UCSD-AML1 (cell line): Measurements from ENCODE around the gene OLA1.

Experiments used
- DNase-seq: peaks from one replicate; lab custom pipeline; 2025; ENCODE audit not compliant: unreplicated experiment; lab: John Stamatoyannopoulos, UW

Gene OLA1

DNA sequence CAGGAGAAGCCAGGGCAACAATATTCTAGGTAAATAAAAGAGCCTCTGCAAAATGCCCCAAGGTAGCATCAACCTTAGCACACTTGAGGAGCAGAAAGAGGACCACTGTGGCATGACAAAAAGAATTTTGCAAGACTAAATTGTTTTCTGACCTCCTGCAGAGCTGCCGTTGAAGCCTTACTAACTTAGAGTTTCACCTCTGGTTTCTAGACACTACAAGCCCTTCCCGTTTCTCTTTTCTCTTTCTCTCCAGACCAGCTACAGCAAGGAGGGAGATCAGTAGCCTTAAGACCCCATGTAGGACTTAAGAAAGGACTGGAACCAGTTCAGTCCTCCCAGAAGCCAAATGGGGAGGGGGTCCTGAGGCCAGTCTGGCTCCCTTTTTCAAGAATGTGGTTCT is 209.9 kb downstream of the OLA1 start:
- no peak for DNase-seq

- DNase-seq: no peak
These were observed 211.5 kb downstream of the OLA1 start for GRCh38 chr2:174036825-174037224.

DNA sequence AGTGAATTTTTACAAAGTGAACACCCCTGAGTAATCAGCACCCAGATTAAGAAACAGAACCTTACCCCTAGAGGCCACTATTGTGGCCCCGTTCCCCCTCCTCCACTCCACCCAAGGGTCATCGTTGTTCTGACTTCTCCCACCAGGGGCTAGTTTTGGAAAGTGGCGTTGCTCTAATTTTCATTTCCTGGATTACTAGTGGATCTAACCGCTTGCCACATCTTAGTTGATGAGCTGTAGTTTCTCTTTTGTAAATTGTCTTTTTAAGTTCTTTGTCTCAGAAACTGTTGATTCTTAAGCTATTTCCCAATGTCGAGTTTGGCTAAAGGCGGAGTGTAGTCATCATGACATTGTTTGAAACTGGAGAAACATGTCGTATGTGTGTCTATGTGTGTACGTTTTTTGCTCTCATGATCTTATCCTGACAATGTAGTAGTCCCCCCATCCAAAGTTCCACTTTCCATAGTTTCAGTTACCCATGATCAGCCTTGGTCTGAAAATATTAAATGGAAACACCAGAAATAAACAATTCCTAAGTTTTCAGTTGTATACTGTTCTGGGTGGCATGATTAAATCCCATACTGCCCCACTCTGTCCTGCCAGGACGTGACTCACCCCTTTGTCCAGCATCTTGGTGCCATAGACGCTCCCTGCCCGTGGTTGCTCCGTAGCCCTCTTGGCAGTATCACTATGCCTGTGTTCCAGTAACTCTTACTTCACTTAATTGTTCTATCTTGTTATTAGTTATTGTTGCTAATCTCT is 212.2 kb downstream of the OLA1 start:
- no peak for DNase-seq

DNA sequence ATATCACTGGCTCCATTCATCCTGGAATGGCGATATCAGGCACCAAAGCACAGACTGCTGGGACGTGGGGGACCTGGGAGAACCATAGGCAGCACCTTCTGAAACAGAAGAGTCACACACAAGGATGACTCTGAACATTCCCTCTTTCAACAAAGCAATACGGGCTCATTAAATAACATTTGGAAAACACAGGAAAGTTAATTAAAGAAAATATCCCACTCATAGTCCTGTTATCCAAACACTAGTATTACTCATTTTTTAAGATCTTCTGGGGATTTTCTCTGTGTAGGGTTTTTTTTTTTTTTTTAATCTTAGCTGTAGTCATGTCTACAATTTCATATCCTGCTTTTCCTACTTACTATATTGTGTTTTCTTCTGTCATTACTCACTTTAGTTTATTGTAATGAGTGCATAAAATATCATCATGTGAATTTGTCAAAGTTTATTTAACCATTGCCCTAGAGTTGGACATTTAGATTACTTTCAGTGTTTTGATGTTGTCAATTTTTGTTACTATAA is 213.2 kb downstream of the OLA1 start:
- no peak for DNase-seq

- no peak for DNase-seq
These were observed 215.2 kb downstream of the OLA1 start for GRCh38 chr2:174033163-174033550.

GRCh38 chr2:174031226-174031625 is 217.1 kb downstream of the OLA1 start:
- no peak for DNase-seq

GRCh38 chr2:174028935-174029334 is 219.4 kb downstream of the OLA1 start:
- no peak for DNase-seq

- DNase-seq: no peak
These were observed 220.4 kb downstream of the OLA1 start for GRCh38 chr2:174027956-174028355.

GRCh38 chr2:174026122-174026845 is 222.0 kb downstream of the OLA1 start:
- DNase-seq: no peak

DNA sequence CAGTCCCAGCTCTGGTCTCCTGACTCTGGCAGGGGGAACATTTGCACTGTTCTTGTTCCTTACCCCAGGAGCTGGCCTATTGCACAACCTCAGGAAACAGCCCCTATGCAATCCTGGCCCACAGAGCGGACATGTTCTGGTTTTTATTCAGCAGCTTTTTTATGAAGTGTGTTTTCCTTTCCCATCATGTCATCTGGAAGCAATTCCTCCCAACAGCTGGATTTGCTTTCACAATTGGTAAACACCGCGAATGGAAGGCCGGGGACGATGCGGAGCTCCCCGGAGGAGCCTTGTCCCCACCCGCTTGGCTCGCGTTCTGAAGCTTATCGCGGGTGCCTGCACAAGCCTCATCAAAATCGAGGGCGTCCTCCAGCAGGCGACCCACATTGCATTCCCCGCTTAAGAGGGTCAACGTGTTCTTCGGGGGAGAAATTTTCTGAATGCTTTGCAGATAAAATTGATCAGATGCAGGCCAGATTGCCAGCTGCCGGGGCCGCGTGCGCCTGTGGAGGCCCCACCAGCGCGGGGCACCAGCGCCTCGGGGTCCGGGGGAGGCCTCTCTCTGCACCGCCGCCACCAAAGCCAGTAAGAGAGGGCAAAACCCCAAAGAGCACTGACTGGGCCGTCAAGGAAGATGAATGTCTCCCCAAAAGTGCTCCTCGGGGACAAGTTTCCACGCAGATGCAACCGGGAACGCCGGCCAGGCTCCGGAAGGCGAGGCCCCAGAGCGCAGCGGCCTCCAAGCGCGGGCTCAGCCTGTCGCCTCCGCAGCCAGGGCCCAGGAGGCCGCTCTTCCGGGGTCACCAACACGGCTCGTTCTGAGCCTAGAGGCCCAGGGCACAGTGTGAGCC is 222.8 kb downstream of the OLA1 start:
- DNase-seq: no peak

DNA sequence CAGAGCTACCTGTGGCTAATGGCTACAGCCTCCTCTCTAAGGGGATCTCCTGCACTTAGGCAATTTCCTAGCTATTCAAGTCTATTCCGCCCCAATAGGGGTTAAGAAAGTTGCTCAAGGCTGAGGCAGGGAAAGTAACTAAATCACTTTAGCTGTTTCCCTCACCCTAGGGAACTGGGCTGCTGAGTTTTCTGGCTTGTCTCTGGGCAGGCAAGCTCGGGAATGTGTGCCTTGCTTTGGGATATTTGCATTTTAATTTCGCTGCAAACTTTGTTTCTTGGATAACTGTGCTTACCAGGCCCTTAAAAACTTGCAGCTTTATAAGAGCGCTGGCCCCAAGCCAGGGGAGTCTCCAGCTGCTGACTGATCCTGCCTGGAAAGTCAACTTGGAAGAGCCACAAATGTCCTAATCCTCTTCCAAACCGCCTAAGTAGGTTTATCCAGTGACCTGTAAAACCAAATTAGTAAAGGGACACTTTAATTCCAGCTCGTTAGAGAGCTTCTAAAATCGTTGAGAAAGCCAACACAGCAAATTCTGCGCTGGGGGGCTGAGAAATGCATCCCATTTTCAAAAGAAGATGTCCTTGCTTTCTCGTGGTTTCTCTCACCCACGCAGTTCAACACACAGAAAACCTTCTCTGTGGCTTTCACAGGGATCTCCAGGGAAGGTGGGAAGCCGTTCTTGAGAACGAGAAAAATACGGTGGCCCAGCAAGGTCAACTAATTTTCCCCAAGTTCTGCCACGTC is 223.6 kb downstream of the OLA1 start:
- DNase-seq: no peak

DNA sequence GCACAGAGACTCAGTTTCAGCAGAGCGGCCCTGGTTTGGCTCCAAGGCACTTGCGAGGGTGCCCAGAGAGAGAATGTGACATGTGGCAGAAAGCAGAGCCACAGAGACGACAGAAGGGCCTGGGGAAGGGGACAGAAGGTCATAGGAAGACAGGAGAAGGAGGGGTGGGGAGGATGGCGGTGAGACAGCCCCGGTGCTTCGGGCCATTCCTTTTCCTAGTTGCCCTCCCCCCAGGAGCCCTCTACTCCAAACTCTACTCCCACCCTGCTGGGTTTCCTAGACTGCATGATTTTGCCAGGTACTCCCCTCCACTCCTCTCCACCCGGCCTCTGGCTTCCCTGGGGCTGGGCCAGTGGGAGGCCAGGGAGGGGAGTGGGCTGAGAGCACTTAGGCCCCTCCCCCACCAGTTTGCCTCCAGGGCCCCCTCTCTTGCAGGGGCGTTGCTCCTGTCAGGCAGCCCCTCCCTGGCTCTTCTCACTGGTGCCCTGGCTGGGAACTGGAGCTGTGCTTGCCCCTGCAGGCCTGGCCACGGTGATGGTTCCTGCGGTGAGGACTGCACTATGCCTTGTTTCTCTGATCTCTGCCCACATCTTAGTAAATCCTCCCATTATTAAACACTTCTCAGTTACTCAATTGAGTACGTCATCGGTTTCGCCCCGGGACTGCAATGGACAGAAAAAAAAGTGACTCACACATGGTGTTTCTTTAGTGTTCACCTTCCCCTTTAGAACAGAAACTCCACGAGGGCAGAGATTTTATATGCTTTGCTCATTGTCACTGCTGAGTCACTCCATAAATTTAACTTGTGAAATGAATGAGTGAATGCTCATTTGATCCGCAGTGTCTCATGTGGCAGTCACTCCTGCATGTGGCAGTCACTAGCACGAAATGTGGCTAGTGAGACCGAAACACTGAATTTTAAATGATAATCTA is 224.5 kb downstream of the OLA1 start:
- no peak for DNase-seq
